T-helper 22 cell (primary cell): ENCODE measurements around the gene RAD51B.
"Not testable (repeated sequence)": the region's sequence is repeated elsewhere in the genome, so short reads cannot be mapped to it uniquely, and the experiment has no call there.

Experiments used
- DNase-seq: peaks from one replicate; pipeline ENCODE4 v3.0.0-alpha.2; 2020; ENCODE audit warnings: low read depth

Gene RAD51B

GRCh38 chr14:68174446-68174845 is 354.9 kb downstream of the RAD51B start:
- no peak for DNase-seq

DNA sequence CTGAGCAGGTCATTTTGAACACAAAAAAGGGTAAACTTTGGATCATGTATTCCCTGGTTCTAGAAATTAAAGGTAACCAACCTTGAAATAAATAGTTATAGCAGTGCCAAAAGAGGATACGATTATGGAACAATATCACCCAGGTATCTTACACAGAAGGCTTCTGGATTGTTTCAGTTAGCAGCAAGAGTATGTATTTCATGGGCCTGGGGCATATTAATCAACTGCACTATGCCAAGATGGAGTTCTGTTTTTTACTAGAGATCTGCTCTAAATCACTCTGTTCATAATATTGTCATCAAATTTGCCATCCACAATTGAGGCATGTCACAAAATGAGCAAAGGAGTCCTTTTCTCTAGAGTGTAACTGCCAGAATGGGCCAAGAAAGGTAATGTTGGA is 357.1 kb downstream of the RAD51B start:
- DNase-seq, result no peak

DNA sequence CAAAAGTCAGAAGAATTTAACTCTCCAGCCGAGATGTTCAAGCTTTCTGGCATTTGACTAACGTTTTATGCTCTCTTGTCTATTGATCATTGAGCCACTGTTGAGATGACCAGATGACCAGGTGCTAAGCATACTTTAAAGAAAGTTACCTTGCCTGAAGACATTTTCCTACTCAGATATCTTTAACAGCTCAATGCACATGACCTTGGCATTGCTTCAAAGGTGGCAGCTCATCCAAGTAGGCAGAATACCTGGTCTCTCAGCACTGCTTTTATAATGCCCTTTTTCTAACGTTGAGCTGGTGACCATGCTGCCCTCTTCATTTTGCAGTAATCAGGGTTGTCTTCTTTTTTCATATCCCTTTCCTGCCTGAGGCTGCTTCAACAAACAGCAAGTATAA is 358.1 kb downstream of the RAD51B start:
- DNase-seq, result no peak

DNA sequence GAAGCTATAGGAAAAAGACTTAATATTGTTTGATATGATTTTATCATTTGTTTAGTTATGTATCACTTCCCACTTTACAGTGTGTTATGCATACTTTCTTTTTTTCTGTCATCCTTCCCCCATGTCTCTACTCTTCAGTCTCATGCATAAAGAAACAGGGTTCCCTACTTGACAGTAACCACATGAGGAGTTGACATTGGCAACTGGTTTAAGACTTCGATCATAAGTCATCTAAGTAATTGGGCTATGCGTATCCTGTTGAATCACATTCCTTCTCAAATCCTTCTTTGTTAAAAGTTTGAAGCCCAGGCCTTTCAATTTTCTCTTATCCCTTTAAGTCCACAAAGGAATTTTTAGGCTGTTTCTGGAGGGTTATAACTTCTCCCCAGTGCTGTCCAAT is 358.7 kb downstream of the RAD51B start:
- no peak for DNase-seq

DNA sequence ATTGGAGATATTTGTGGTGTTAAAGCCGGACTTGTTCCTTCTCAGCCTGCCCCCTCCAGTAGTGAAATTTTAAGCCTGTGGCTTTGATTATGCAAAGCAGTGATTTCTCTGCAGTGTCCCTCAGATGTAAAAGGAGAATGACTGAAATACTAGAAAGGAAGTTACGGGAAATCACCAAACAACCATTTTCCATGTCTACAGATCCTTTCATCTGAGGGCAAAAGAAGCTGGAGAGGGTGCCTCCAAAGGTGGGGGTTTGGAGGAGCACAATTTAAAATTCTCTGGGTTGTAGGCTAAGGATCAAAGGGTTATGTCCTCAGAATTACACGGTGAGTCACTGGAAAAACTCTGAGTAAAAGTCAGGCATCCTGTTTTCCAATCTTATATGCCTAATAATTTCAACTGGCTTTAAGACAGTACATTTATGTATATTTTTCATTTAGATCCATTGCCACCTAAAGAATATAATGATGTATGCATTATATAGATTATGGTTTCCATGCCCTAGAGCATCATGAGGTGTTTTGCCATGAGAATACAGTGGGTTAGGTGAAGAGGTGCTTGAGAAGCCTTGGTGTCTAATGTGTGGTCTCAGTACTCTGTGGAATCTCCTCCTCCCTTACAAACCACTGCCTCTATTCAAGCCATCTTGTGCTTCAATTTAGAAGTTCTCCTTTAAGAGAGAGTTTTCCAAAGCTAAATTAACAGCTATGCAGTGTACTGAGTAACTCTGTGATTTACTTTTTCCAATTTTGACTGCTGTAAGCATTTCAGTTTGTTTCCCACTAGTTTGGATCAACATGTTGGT is 362.1 kb downstream of the RAD51B start:
- DNase-seq, result no peak

GRCh38 chr14:68182492-68182891 is 362.9 kb downstream of the RAD51B start:
- no peak for DNase-seq

- DNase-seq, result not testable (repeated sequence)
Measured at GRCh38 chr14:68186500-68187276, 367.1 kb downstream of the RAD51B start.

GRCh38 chr14:68188174-68188573 is 368.6 kb downstream of the RAD51B start:
- no peak for DNase-seq

DNA sequence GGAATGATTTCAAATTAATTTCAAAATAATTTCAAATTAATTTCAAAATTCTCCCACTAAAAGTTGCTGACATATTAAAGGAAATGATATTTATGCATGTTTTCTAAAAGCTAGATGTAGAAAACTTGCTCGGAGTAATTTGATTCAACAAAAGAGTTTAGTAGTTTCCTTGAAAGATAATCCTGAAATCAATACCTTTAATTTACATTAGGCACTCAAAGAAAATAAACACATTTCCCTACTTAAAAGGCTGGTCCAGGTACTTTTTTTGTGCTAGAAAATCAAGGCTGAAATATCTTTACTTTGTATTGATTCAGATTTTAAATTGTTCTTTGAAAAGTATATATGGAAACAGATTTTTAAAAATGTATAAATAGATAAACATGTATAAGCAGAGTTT is 370.5 kb downstream of the RAD51B start:
- no peak for DNase-seq

DNA sequence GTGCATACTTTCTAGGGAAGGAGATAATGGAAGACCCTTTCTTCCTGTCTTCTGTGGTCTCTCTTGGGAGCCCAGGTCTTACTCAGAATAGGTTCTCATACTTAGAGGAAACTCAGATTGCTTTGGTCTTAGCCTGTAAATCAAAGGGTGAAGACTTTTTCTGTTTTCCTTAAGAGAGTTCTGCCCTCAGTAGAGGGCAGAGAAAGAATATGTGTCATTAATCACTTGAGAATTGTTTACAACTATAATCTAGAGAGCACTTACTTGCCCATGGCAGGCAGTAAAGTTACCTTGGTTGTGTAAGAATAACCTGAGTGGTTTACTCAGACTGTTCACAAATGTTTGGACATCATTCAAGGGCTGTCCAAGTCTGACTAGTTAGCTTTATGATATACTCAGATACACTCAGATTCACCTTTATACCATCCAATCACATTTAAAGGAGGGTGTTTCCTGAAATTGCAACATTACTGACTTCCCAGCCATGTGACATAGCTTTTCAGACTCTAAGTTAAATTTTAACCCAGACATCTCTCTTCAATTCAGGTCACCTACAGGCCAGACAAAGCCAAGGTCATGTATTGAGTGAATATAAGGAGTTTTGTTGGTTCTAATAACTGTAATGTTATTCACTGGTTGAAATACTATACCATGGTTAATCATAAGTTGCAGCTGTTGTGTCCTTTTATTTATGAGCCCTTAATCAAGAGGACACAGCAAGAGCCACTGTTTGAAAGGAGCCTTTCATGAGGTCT is 372.2 kb downstream of the RAD51B start:
- DNase-seq, result no peak

DNA sequence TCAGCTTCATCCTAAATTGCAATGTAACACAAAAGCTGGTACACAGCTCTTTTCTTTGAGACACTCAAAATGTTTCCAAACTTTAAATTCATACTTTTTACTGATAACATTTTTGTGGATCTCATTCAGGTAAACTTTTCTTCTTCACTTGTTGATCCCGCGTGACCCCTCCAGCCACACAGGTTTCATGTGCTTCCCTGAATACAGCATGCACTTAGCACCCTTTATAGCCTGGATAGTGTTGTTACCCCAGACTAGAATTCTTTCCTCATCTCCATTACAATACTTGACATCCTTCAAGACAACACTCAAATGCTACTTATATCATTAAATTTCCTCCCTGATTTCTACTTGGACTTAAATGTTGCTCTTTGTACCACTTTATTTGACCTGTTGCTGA is 373.4 kb downstream of the RAD51B start:
- DNase-seq, result no peak

DNA sequence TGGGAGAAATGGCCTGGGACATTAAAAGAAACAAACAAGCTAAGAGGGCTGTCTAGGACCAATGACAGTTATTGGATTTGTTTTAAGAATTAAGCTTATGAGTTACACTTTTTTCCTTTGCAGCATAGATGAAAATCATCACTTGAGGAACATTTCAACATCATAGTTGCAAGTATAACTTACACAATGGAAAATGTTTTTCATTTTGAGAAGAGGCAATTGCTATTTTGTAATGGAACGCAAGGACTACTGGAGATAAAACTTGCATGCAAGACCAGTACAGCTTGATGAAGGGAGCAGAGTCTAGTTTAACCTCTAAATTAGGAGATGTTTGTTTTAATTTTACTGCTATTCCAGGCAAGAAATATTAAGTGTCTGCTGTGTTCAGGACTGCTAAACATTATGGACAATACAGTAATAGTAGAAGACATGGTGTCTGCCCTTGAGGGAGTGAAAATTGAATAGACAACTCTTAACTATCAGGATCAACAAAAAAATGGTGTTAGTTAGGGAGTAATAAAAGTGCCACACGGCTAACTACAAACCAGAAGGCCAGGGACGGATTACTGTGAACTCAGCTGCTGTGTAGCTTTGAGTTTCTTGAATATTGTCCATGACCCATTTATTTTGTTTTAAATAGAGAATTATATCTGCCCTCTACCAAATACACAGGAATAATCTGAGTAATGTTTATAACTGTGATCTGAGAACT is 374.5 kb downstream of the RAD51B start:
- DNase-seq, result no peak

GRCh38 chr14:68195126-68195525 is 375.5 kb downstream of the RAD51B start:
- no peak for DNase-seq

DNA sequence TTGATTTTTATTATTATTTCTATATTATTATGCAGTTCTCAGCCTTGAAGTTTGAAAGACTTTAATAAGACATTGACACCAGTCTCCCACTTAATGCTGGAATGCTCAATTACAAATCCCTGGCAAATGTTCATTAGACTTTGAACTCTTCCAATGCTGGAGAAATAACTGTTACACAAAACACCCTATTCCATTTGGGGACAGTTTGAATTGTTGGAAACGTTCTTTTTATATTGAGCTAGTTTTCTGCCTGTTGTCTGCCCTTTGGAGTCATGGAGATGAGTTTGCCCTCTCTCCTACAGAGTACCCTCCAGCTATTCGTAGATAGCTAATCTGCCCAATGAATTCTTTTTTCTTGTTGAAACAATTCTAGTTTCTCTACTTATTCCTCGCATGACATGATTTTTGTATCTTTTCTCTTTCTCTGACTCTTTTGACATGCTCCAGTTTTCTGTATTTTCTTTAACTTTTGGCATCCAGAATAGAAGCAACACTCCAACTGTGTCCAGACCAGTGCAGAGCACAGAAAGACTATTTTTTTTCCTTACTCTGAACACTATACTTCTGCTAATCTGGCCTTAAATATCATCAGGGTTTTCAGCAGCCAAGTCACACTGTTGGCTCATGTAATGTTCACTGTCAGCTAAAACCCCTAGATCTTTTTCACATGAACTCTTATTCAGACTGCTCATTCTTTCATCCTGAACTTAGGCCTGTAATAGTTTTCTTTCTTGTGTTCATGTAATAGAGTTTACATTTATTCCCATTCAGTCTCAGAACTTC is 379.3 kb downstream of the RAD51B start:
- no peak for DNase-seq

GRCh38 chr14:68199554-68200151 is 380.1 kb downstream of the RAD51B start:
- DNase-seq, result no peak

GRCh38 chr14:68203871-68204270 is 384.3 kb downstream of the RAD51B start:
- no peak for DNase-seq

DNA sequence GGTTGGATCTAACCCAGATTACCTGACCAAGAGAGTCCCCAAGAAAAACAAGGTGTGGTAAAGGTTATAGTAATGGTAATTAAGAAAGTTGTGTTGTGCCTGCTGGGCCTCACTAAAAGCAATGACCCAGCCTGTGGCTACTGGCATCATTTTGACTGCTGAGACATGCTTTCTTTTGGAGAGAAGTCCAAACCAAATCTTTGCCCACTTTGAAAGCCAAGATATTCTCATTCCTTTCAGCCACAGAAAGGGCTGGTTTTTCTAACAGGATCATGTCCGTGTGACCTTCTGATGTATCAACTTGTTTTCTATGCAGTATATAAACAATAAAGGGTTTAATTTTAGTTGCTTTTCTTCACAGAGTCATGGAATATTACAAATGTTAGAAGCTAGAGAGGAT is 388.6 kb downstream of the RAD51B start:
- no peak for DNase-seq

DNA sequence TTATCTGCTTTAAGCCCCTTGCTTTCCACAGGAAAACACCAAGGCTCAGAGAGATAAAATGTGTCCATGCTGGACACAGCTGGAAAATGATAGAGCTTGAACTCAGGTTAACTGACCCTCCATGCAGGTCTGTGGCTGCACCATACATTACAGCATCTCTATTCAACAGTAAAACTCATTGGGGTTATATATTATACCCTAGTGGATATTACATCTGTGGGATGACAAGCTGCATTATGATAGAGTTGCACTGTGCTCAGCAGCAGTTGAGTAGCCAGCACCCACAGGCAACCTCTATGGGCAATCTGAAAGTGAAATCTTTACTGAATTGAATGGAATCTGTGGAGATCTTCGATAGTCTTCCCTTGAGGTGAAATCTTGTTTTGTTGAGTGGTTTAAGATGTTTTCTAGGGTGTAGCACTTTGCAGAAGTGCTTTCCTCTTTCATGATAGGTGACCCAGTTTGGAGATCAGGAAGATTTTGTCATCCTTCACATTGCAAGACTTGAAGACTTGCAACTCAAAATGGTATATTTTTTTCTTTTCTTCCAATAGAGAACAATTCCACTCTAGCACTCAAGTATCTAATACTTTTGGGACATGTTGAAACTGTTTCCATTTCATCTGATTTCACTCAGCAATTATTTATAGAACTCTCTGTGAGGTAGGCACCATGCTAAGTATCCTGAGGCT is 389.2 kb downstream of the RAD51B start:
- DNase-seq, result no peak

DNA sequence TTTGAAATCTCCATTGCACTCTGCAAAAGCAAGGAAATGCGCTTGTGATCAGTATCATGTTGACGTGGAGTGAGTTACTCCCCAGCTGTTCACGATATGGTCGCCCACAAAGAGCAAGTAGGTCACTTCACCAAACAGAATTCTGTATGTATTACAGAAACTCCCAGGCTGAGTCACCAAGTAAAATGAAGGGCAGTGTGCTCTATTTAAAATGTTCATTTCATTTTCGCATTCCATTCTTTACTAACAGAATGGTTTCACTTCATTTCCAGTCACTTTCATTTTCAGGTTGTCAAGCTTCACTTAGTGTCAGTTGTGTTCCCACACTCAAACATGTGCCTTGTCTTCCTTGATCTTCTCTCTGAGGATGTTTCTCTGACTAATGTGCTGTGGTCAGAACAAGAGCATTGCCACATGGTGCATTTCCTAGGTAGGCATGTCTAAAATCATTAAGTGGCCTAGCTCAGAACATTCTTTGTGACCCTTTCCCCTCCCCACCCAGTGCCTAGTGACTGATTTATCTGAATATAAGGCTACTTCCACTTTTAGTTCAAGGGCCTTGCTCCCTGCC is 391.2 kb downstream of the RAD51B start:
- DNase-seq, result peak; percentile 21

DNA sequence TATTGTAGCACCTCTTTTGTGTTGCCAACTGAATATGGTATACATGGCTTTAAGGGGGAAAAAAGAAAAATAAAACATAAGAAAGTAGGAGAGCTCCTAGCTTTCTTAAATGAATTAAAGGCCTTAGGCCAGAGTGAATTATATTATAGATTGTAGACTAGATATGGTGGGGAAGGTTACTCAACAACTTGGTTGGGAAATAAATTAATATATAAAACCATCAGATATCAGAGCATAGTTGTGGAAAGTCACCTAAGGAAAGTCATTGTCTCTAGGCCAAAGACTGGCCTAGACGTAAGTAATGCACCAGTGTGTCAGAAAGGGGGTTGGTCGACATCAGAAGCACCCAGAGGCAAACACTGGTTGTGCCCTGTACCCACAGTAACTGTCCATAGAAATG is 391.8 kb downstream of the RAD51B start:
- no peak for DNase-seq
